Vagina (tissue), 2 donors: ENCODE measurements around the gene HDHD5. TPM values are rescaled to one million over a fixed set of nuclear protein-coding genes. Genes with fewer than 3 reads are reported as not detected.
"Not testable (repeated sequence)": the region's sequence is repeated elsewhere in the genome, so short reads cannot be mapped to it uniquely, and the experiment has no call there.

Source experiments
- DNase-seq, 2 donors: peaks; one replicate each; pipeline ENCODE4 v3.0.0-alpha.2; 2017; ENCODE audit errors: extremely low spot score in 2 of 2
- H3K27ac ChIP-seq: fragments of 200-600 bp; sonication (generic); one replicate; pipeline ENCODE4 v1.5.1; 2019
- H3K27me3 ChIP-seq: fragments of 200-600 bp; sonication (generic); one replicate; pipeline ENCODE4 v1.5.1; 2019
- H3K36me3 ChIP-seq, 2 donors: fragments of 200-600 bp; sonication (generic); one replicate each; pipeline ENCODE4 v1.5.1; 2017 to 2019
- H3K4me1 ChIP-seq: fragments of 200-600 bp; sonication (generic); one replicate; pipeline ENCODE4 v1.5.1; 2019
- H3K4me3 ChIP-seq, 2 donors: fragments of 200-600 bp; sonication (generic); 1 replicate in 1 of 2; 2 replicates in 1 of 2; pipeline ENCODE4 v1.5.1; 2016 to 2019
- H3K9me3 ChIP-seq: fragments of 200-600 bp; sonication (generic); one replicate; pipeline ENCODE4 v1.5.1; 2019
- CTCF ChIP-seq, 3 experiments: fragments of 450-650 bp in 2 of 3; fragments of 200-600 bp in 1 of 3; sonication (generic) in 1 of 3; IDR thresholded peaks; one replicate each; pipeline ENCODE4 v1.5.1; 2017 to 2019; ENCODE audit warnings: antibody characterized with exemption in 3 of 3, mild to moderate bottlenecking in 2 of 3, moderate library complexity in 2 of 3
- POLR2A ChIP-seq, 2 donors: fragments of 450-650 bp; IDR thresholded peaks; one replicate each; pipeline ENCODE4 v1.6.1; 2017; ENCODE audit warnings: antibody characterized with exemption in 2 of 2, mild to moderate bottlenecking in 2 of 2, moderate library complexity in 2 of 2
- POLR2AphosphoS5 ChIP-seq, 2 donors: sonication (generic); formaldehyde crosslinking; IDR thresholded peaks; one replicate each; pipeline ENCODE4 v1.9.0; 2017; ENCODE audit warnings: antibody characterized with exemption in 2 of 2, mild to moderate bottlenecking in 2 of 2, low read depth in 1 of 2; ENCODE audit not compliant: insufficient read depth in 1 of 2
- intact Hi-C: fragments of 100-400 bp; cut with DNase I; formaldehyde crosslinking; loops from one replicate; pipeline ENCODE4 v1.15.1; 2023
- total RNA-seq: library from RNA; depleted of rRNA; stranded (reverse); fragments of >200 nt; gene quantifications from one replicate; pipeline ENCODE4 v1.2.3, GENCODE V29; 2016

Gene HDHD5
- total RNA-seq, 1 donor from 2014 or later, result 30.0 TPM

DNA sequence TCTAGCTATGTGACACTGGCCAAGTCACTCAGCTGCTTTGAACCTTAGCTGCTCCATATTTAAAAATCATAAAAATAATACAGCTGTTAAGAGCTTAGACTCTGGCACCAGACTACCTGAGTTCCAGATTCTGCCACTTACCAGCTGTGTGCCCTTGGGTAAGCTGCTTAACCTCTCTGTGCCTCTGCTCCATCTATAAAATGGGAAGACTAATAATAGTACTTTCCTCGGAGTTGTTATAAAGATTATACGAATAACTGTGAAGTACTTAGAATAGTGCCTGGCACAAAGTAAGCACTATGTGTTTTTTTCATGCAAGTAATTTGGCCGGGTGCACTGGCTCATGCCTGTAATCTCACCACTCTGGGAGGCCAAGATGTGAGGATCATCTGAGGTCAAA, 1.4 kb downstream of the HDHD5 start:
- Histone ChIP-seq H3K4me1 (peaks cover 46% of the 10 kb centered on the region), H3K9me3 (no peaks in the 10 kb centered on the region), H3K27me3 (no peaks in the 10 kb centered on the region), H3K36me3 (no peaks in the 10 kb centered on the region), H3K27ac (no peak overlapping the region), H3K4me3 (peak overlapping the region; percentile 60 to 82)
- TF ChIP-seq POLR2A (IDR thresholded peaks at IDR 0.05), result no peak
- no peak for TF ChIP-seq POLR2AphosphoS5 (IDR thresholded peaks at IDR 0.05; ENCODE audit: insufficient read depth in 1 of 2, low read depth in 1 of 2)
- no peak for TF ChIP-seq CTCF (IDR thresholded peaks at IDR 0.05)
- no peak for DNase-seq
- intact Hi-C loops, result no loop called here

DNA sequence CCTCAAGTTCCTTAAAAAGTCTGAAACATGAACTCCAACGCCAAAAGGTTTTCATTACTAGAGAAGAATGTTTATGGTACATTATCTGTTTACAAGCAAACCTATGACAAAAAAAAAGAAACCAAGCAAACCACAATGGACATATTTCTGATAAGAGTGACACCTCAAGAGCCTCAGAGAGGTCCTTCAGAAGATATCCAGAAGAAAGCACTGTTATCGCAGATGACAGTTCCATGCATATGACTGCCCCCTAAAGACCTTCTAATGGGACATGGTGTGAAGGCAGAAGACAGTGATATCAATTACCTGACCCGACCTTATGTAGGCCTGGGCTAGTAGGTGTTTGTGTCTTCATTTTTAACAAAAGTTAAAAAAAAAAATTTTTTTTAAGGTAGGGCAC, 3.1 kb downstream of the HDHD5 start:
- H3K27me3 ChIP-seq, result no peaks in the 10 kb centered on the region
- DNase-seq, result no peak
- no peak overlapping the region for H3K27ac ChIP-seq
- no peaks in the 10 kb centered on the region for H3K36me3 ChIP-seq
- peaks cover 49% of the 10 kb centered on the region for H3K4me1 ChIP-seq
- H3K4me3 ChIP-seq, result no peak overlapping the region
- intact Hi-C loops, result no loop called here
- H3K9me3 ChIP-seq, result no peaks in the 10 kb centered on the region
- TF ChIP-seq CTCF (IDR thresholded peaks at IDR 0.05) (no peak), POLR2A (IDR thresholded peaks at IDR 0.05) (no peak), POLR2AphosphoS5 (IDR thresholded peaks at IDR 0.05; ENCODE audit: insufficient read depth in 1 of 2, low read depth in 1 of 2) (no peak)

DNA sequence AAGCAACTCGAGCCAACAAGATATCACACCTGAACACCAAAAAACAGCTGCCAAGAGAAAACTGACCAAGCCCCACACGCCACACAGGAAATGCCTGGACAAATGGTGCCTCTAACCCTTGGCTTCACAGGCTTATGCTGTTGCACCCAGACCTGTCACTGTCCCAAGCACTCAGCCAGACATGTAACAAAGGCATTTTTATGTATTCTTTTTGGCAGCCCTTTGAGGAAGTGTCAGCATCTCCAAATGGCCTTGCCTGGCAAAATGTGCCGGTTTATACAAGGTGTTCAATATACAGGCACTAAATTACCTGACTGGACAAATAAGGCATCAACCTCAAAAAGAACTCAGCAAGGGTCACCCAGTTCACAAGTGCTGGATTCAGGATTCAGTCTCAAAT, 6.1 kb downstream of the HDHD5 start:
- H3K9me3 ChIP-seq, result no peaks in the 10 kb centered on the region
- intact Hi-C loops, result no loop called here
- DNase-seq, result no peak
- no peak for TF ChIP-seq POLR2A (IDR thresholded peaks at IDR 0.05)
- no peak for TF ChIP-seq POLR2AphosphoS5 (IDR thresholded peaks at IDR 0.05; ENCODE audit: insufficient read depth in 1 of 2, low read depth in 1 of 2)
- TF ChIP-seq CTCF (IDR thresholded peaks at IDR 0.05), result no peak
- H3K4me1 ChIP-seq, result peaks cover 41% of the 10 kb centered on the region
- no peak overlapping the region for H3K4me3 ChIP-seq
- H3K27me3 ChIP-seq, result no peaks in the 10 kb centered on the region
- H3K27ac ChIP-seq, result no peak overlapping the region
- peaks cover 0 to 4% of the 10 kb centered on the region in 2 donors for H3K36me3 ChIP-seq

GRCh38 chr22:17152340-17152739, 6.7 kb downstream of the HDHD5 start:
- intact Hi-C loops, result no loop called here
- no peak for TF ChIP-seq CTCF (IDR thresholded peaks at IDR 0.05)
- TF ChIP-seq POLR2AphosphoS5 (IDR thresholded peaks at IDR 0.05; ENCODE audit: insufficient read depth in 1 of 2, low read depth in 1 of 2), result no peak
- no peak for TF ChIP-seq POLR2A (IDR thresholded peaks at IDR 0.05)
- Histone ChIP-seq H3K4me3 (no peak overlapping the region), H3K27me3 (no peaks in the 10 kb centered on the region), H3K27ac (no peak overlapping the region), H3K36me3 (peaks cover 0 to 10% of the 10 kb centered on the region in 2 donors), H3K9me3 (no peaks in the 10 kb centered on the region), H3K4me1 (peaks cover 36% of the 10 kb centered on the region)
- DNase-seq, result no peak

DNA sequence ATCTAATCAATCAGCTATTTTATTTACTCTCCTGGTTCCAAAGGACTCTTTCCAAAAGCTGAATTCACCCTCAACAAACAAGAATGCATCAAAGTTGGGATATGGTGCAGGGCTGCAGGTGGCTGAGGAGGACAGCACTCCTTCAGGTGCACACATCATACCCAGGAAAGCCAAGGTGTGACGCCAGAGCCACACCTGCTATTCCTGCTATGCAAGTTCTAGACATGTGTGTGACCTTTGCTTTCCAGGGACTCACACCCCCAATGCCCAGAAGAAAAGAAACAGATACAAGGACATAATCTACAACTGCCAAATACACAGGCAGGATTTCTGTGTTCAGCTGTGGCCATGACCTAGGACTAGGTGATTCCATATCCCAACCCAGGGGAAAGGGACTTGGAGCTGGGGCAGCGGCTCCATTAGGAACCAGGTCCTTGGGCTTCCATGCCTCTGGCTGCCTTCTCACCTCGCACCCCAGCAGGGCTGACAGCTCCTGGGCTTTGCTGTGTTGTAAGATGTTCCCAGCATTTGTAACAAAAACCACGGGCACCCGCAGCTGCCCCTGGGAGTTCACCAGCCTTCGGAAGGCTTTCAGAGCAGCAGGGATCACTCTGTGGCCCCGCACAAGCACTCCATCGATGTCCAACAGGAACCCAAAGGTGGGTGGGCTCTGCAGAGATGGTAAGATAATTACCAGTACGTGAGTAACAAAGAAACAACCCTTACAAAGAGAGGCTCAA, 9.8 kb downstream of the HDHD5 start:
- no peak for DNase-seq
- Histone ChIP-seq H3K27ac (no peak overlapping the region), H3K27me3 (no peaks in the 10 kb centered on the region)

GRCh38 chr22:17147458-17147857, 11.6 kb downstream of the HDHD5 start:
- intact Hi-C loops, H3K27me3 ChIP-seq, H3K4me3 ChIP-seq, H3K27ac ChIP-seq, H3K4me1 ChIP-seq, H3K9me3 ChIP-seq, DNase-seq: not testable (repeated sequence)
- peaks cover 0 to 27% of the 10 kb centered on the region in 2 donors for H3K36me3 ChIP-seq

More for the DNA sequence above, 9.8 kb downstream of the HDHD5 start:
- no peak overlapping the region for H3K4me3 ChIP-seq
- peaks cover 15% of the 10 kb centered on the region for H3K4me1 ChIP-seq
- intact Hi-C loops, result no loop called here
- no peaks in the 10 kb centered on the region for H3K9me3 ChIP-seq
- H3K36me3 ChIP-seq, result peaks cover 0 to 18% of the 10 kb centered on the region in 2 donors
- TF ChIP-seq POLR2AphosphoS5 (IDR thresholded peaks at IDR 0.05; ENCODE audit: insufficient read depth in 1 of 2, low read depth in 1 of 2) (peak in 1 of 2 donors; percentile 6), CTCF (IDR thresholded peaks at IDR 0.05) (no peak)
